Measurements from ENCODE around the gene GTSF1L.

The GTSF1L gene

GRCh38 chr20:43746344-43747137, 19.7 kb upstream of the GTSF1L start:
- no peak for DNase-seq (ENCODE audit: insufficient read length, low spot score)
- FAIRE-seq: no peak

GRCh38 chr20:43744966-43745730, 18.3 kb upstream of the GTSF1L start:
- FAIRE-seq: peak; percentile 44
- DNase-seq (ENCODE audit: insufficient read length, low spot score): no peak

DNA sequence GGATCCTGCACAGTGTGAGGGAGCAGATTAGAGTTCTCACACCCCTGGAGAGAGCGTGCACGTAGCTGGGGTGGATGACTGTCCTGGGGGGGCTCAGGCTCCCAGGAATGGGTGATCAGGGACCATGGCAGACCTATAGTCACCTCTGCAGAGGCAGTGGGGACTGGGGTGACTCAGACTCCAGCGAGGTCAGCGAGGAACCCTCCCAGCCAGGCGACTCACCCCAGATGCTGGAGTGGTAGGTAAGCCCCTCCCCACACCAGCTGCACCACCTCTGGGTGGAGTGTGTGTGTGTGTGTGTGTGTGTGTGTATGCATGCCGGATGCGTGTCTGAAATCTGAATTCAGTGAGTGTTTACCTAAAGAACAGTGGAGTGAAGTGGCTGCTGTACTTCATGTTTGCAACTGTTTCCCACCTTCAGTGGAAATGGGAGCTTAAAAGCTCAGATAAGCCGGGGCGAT, 17.4 kb upstream of the GTSF1L start:
- DNase-seq (ENCODE audit: insufficient read length, low spot score) (no peak), FAIRE-seq (peak; percentile 90)

- DNase-seq (ENCODE audit: insufficient read length, low spot score) (no peak), FAIRE-seq (peak; percentile 74)
These were observed 13.8 kb upstream of the GTSF1L start for GRCh38 chr20:43740642-43741041.

DNA sequence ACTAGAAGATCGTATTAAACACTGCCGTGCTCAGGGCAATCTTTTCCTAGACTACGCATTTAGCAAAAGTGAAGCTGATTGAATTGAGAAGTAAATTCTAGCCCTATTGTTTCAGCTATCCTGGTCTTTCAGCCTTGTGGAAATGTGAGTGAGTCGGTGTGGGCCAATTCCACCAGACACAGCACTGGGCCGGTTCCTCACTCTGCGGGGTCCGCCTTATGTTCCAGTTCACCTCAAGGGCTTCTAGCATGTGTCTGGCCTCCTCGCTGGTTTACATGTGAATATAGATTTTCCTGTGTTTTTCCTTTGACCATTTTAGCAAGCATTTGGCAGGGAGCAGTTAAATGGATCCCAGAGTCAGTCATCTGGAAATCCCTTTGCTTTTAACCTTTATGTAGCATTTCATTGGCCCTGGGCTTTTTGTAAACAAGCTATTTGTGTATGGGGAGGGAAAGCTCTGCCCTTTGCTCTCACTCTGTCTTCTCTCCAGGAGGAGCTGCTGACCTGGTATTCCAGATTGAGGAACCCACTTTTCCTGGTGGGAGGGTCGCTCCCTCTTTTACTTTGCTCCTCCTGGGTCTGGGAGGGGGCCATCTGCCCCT, 12.4 kb upstream of the GTSF1L start:
- FAIRE-seq (no peak), DNase-seq (ENCODE audit: insufficient read length, low spot score) (no peak)

DNA sequence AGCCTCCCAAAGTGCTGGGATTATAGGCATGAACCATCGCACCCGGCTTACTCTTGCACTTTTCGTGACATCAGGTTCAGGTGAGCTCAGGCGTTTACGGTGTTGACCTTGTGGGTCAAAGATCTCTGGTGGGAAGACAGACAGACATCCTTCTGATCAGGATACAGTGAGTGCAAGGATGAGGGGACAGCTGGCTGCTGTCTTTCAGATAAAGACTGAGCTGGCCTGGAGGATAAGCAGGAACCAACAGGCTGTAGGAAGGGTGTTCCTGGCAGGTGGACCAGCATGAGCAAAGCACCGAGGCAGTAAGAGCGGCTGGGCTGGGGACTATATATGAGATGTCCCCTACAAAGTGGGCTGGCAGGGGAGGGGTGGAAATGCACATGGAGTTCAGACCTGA, 11.1 kb upstream of the GTSF1L start:
- FAIRE-seq (no peak), DNase-seq (ENCODE audit: insufficient read length, low spot score) (no peak)

GRCh38 chr20:43736588-43737158, 9.9 kb upstream of the GTSF1L start:
- DNase-seq (ENCODE audit: insufficient read length, low spot score) (no peak), FAIRE-seq (peak; percentile 44)

- DNase-seq (ENCODE audit: insufficient read length, low spot score) (no peak), FAIRE-seq (no peak)
These were observed 5.1 kb upstream of the GTSF1L start for GRCh38 chr20:43731927-43732326.

- peak; percentile 96 for FAIRE-seq
These were observed 4.7 kb upstream of the GTSF1L start for GRCh38 chr20:43731469-43731868.

DNA sequence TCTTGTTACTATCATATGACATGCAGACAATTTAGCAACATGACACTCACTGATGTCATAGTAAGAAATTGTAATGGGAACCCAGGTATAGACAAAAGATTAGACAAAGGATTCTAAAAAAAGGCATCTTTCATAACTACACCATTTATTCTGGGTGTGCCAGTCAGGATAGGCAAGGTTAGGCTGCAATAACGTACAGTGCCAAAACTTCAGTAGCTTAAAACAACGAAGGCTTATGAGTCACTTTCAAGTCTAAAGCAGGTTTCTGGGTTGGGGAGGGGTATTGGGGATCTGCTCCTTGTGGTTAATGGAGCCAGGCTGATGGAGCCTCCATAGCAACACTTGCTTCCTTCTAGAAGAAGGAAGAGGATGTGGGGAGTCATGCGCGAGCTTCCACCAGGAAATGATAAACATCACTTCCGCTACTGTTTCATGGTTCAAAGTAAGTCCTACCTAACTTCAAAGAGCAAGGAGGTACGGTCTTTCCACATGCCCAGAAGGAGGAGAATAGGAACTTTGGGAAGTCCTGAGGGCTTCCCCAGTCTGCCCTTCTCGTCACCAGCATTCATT, 2.0 kb upstream of the GTSF1L start:
- FAIRE-seq (no peak), DNase-seq (ENCODE audit: insufficient read length, low spot score) (no peak)

More at GRCh38 chr20:43731469-43731868, 4.7 kb upstream of the GTSF1L start:
- peak; percentile 94 for DNase-seq (ENCODE audit: insufficient read length, low spot score)

GRCh38 chr20:43727980-43728590, 1.3 kb upstream of the GTSF1L start:
- DNase-seq (ENCODE audit: insufficient read length, low spot score) (no peak), FAIRE-seq (peak; percentile 46)

- FAIRE-seq (no peak), DNase-seq (ENCODE audit: insufficient read length, low spot score) (no peak)
These were observed 469 bp downstream of the GTSF1L start for GRCh38 chr20:43726333-43726732.

GRCh38 chr20:43725666-43726065, 1.1 kb downstream of the GTSF1L start:
- DNase-seq (ENCODE audit: insufficient read length, low spot score): no peak
- no peak for FAIRE-seq

GRCh38 chr20:43724383-43724782, 2.4 kb downstream of the GTSF1L start:
- FAIRE-seq (no peak), DNase-seq (ENCODE audit: insufficient read length, low spot score) (no peak)

DNA sequence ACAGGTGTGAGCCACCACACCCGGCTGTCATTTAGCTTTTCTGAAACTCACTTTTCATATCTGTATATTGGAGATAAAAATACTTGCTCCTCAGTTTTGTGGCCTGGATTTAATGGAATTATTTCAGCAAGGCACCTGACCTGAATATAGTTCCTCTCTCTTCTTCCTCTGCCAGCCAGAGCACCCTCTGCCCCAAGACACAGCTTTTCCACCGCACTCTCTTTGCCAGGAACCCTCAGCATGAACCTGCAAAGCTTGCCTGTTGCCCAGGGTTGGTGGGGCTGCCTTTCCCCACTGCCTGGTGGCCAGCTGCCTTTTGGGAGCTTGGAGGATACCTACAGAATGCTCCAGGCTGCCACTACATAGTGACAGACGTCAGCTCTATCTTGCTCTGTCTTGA, 3.1 kb downstream of the GTSF1L start:
- no peak for FAIRE-seq
- no peak for DNase-seq (ENCODE audit: insufficient read length, low spot score)

GRCh38 chr20:43723186-43723585, 3.6 kb downstream of the GTSF1L start:
- FAIRE-seq (no peak), DNase-seq (ENCODE audit: insufficient read length, low spot score) (no peak)

DNA sequence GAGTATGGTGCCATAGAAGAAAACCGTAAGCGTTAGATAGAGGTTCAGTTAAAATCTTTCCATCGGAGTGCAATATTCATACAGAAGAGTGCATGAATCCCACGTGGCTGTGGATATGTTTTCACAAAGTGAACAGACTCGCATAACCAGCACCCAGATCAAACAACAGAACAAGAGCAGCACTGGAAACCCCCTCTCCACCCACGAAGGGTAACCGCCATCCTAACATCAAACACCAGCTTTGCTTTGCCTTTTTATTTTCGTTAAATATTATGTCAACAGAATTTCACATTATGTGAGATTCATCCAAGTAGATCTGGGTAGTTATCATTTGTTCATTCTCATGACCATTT, 4.7 kb downstream of the GTSF1L start:
- no peak for FAIRE-seq

GRCh38 chr20:43721429-43722152, 5.2 kb downstream of the GTSF1L start:
- no peak for DNase-seq (ENCODE audit: insufficient read length, low spot score)
- peak; percentile 13 for FAIRE-seq

More for the DNA sequence above, 4.7 kb downstream of the GTSF1L start:
- DNase-seq (ENCODE audit: insufficient read length, low spot score): no peak

DNA sequence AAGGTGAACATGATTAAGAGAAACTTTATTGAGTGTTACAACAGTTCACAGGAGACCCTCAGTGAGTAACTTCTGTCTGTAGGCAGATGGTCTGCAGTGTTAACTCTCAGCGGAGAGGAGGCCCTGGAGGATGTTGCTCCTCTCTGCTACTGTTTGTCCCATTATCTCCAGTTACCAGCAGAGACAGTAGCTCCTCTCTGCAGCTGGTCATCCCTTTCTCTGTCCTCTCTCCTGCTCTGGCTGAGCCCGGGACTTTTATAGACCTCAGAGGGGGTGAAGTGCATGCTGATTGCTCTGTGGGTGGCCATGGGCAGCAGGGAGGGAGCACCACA, 5.7 kb downstream of the GTSF1L start:
- no peak for DNase-seq (ENCODE audit: insufficient read length, low spot score)
- peak; percentile 69 for FAIRE-seq

DNA sequence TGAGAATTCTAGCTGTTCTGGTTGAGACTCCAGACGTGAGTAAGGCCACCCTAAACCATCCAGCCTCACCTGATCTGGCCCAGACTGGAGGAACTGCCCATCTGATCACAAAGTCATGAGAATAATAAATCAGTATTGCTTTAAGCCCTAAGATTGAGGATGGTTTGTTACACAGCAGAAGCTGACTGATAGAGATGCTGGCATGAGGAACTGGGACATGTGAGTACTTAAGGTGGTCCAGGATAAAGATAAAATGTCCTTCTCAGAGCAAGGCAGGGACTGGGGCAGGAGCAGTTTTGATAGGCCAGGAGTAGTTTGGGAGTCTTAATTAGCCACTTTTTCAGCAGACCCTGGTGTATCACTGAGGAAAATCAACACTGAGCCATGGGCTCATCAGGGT, 6.8 kb downstream of the GTSF1L start:
- DNase-seq (ENCODE audit: insufficient read length, low spot score) (no peak), FAIRE-seq (peak; percentile 80)
